GM19043 (cell line): Measurements from ENCODE around the gene FAM234A.

Source experiments
- ATAC-seq: cut with Tn5 transposase; IDR thresholded peaks from one replicate; pipeline ENCODE4 v1.9.1; 2021; ENCODE audit warnings: low read depth; ENCODE audit not compliant: unreplicated experiment

Gene FAM234A

GRCh38 chr16:296276-296675 is 61.7 kb downstream of the FAM234A start:
- ATAC-seq = no peak

GRCh38 chr16:296806-297510 is 62.3 kb downstream of the FAM234A start:
- no peak for ATAC-seq

GRCh38 chr16:297832-298231 is 63.2 kb downstream of the FAM234A start:
- ATAC-seq = no peak

GRCh38 chr16:301235-301634 is 66.6 kb downstream of the FAM234A start:
- no peak for ATAC-seq

GRCh38 chr16:301950-302349 is 67.3 kb downstream of the FAM234A start:
- no peak for ATAC-seq

- ATAC-seq = no peak
These were observed 69.3 kb downstream of the FAM234A start for GRCh38 chr16:303760-304505.

- no peak for ATAC-seq
These were observed 71.5 kb downstream of the FAM234A start for GRCh38 chr16:305916-306626.

GRCh38 chr16:306911-307370 is 72.3 kb downstream of the FAM234A start:
- ATAC-seq = no peak

GRCh38 chr16:307691-308312 is 73.2 kb downstream of the FAM234A start:
- ATAC-seq = no peak

- no peak for ATAC-seq
These were observed 74.9 kb downstream of the FAM234A start for GRCh38 chr16:309476-309875.

- no peak for ATAC-seq
These were observed 77.1 kb downstream of the FAM234A start for GRCh38 chr16:311725-312124.

GRCh38 chr16:314351-314750 is 79.7 kb downstream of the FAM234A start:
- no peak for ATAC-seq

- no peak for ATAC-seq
These were observed 80.2 kb downstream of the FAM234A start for GRCh38 chr16:314795-315299.
